Mesothelial cell of epicardium (in vitro differentiated cells): ENCODE measurements around the gene LSM4. TPM values are rescaled to one million over a fixed set of nuclear protein-coding genes. Genes with fewer than 3 reads are reported as not detected.

Experiments
- DNase-seq, 2 experiments: peaks; one replicate each; pipeline ENCODE4 v3.0.0; 2021; ENCODE audit warnings: low spot score in 2 of 2; ENCODE audit not compliant: unreplicated experiment in 2 of 2
- H3K27ac Mint-ChIP-seq: 2 replicates; pipeline ENCODE4 v1.8.0; 2021; ENCODE audit warnings: mixed read lengths
- H3K27me3 Mint-ChIP-seq: 2 replicates; pipeline ENCODE4 v1.8.0; 2021; ENCODE audit warnings: low read depth, mixed read lengths
- H3K36me3 Mint-ChIP-seq: 2 replicates; pipeline ENCODE4 v1.8.0; 2021; ENCODE audit warnings: mixed read lengths
- H3K4me1 Mint-ChIP-seq: 2 replicates; pipeline ENCODE4 v1.8.0; 2021; ENCODE audit warnings: mixed read lengths
- H3K4me3 Mint-ChIP-seq: 2 replicates; pipeline ENCODE4 v1.8.0; 2021; ENCODE audit warnings: mild to moderate bottlenecking, moderate library complexity, mixed read lengths
- H3K9me3 Mint-ChIP-seq: 2 replicates; pipeline ENCODE4 v1.8.0; 2021; ENCODE audit warnings: mixed read lengths
- total RNA-seq: library from RNA; stranded (reverse); gene quantifications from 3 replicates; pipeline ENCODE4 v1.2.1, GENCODE V29; 2021
- TF ChIP-seq, protein P1 (sequence below): fragments of 200-600 bp; sonication (generic); IDR thresholded peaks from one replicate; pipeline ENCODE4 v1.5.0; 2021; ENCODE audit warnings: antibody characterized with exemption; ENCODE audit not compliant: unreplicated experiment

The LSM4 gene
- total RNA-seq, 1 donor from 2014 or later, result 112 TPM

DNA sequence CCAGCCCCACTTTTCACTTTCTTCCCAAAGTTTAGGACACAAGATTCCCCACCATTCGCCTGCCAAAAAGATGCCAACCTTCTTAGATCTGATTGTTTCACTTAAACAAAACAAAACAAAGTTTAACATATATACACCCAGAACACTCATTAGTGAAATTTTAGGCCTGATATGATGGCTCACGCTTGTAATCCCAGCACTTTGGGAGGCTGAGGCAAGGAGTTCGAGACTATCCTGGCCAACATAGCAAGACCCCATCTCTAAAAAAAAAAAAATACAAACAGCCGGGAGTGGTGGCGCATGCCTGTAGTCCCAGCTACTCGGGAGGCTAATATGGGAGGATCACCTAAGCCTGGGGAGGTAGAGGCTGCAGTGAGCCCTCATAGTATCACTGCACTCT lies 22.4 kb upstream of the LSM4 start:
- Mint-ChIP-seq H3K9me3 (no peaks in the 10 kb centered on the region), H3K4me3 (no peak overlapping the region), H3K36me3 (peaks cover 10% of the 10 kb centered on the region), H3K27me3 (no peaks in the 10 kb centered on the region), H3K27ac (no peak overlapping the region), H3K4me1 (peaks cover 11% of the 10 kb centered on the region)
- TF ChIP-seq, protein P1, sequence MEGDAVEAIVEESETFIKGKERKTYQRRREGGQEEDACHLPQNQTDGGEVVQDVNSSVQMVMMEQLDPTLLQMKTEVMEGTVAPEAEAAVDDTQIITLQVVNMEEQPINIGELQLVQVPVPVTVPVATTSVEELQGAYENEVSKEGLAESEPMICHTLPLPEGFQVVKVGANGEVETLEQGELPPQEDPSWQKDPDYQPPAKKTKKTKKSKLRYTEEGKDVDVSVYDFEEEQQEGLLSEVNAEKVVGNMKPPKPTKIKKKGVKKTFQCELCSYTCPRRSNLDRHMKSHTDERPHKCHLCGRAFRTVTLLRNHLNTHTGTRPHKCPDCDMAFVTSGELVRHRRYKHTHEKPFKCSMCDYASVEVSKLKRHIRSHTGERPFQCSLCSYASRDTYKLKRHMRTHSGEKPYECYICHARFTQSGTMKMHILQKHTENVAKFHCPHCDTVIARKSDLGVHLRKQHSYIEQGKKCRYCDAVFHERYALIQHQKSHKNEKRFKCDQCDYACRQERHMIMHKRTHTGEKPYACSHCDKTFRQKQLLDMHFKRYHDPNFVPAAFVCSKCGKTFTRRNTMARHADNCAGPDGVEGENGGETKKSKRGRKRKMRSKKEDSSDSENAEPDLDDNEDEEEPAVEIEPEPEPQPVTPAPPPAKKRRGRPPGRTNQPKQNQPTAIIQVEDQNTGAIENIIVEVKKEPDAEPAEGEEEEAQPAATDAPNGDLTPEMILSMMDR, result no peak
- no peak for DNase-seq

DNA sequence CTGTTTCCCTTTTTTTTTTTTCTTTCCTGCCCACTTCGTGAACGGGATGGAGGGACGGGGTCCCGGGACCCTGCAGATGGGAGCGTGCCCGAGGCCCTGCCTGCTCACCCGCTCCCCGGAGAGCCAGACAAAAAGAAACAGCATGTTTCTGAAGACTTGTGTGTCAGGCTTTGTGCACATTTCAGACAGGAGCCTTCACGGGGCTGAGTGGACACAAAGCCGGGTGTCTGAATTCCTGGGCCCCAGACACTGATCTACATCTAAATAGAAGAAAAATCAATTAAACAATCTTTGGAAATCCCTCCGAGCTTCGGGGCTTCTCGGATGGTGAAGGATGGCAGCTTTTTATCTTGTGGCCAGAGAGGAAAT lies 21.7 kb upstream of the LSM4 start:
- Mint-ChIP-seq H3K9me3 (no peaks in the 10 kb centered on the region), H3K4me3 (no peak overlapping the region), H3K27ac (peak overlapping the region; percentile 4), H3K27me3 (no peaks in the 10 kb centered on the region), H3K36me3 (peaks cover 10% of the 10 kb centered on the region), H3K4me1 (peaks cover 13% of the 10 kb centered on the region)
- TF ChIP-seq, protein P1, result no peak
- DNase-seq, result no peak

DNA sequence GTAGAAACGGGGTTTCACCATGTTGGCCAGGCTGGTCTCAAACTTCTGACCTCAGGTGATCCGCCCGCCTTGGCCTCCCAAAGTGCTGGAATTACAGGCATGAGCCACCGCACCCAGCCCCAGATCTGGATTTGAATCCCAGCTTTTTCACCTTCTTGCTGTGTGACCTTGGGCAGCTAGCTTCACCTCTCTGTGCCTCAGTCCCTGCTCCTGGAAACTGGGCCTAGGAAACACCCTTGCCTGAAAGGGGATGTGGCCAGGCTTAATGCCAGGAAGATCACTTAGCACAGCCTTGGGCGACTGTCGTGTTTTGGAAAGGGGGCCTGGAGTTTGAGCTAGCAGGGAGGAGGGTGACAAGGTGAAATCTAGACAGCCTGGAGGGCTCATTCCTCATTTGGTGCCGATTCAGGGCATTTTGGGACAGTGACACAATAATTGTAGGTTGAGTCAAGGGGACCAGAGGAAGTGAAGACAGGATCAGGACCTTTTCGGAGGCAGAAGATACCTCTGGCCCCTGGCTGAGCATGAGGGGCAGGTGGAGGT lies 19.3 kb upstream of the LSM4 start:
- Mint-ChIP-seq H3K27ac (no peak overlapping the region), H3K4me3 (peak overlapping the region; percentile 72), H3K9me3 (no peaks in the 10 kb centered on the region)

DNA sequence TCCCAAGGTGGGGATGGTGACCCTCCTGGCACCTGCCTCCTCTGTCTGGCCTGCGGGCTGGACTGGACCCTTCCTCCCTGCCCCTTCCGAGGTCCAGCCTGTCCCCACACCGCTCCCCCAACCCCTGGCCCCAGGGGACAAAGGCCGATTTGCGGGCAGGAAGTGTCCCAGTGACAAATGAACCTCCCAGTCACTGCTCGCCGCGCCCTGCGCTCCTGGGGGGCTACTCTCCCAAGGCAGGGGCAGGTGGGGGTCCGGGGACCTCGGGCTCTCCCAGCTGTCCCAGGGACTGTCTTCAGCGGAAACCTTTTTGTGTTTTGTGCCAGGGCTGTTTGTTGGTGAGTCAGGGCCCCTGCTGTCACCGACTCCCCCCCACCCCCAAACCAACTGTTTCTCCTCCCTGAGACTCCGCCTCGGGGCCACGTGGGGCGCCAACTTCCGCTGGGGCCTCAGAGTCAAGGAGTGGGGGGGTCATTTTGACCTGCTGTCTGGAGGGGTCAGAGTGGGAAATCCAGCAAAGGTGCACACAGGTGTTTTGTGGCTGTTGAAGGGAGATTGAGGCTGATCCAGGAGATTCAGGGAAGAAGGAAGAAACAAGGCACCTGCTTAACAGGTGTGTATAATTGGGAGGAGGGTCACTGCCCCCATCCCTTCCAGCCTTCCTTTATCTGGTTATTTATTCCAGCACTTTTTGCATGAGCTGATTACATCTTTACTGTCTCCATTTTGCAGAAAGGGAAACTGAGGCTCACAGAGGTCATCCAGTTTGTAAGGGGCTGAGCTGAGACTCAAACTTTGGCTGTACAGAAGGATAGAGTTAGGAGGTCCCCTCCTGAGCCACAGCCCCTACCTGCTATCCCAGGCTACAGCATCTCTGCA lies 18.4 kb upstream of the LSM4 start:
- no peak for DNase-seq
- no peaks in the 10 kb centered on the region for H3K9me3 Mint-ChIP-seq
- peaks cover 14% of the 10 kb centered on the region for H3K4me1 Mint-ChIP-seq
- TF ChIP-seq, protein P1, result no peak
- peak overlapping the region; percentile 72 for H3K4me3 Mint-ChIP-seq
- H3K27me3 Mint-ChIP-seq, result no peaks in the 10 kb centered on the region
- H3K27ac Mint-ChIP-seq, result peak overlapping the region; percentile 47
- peaks cover 4% of the 10 kb centered on the region for H3K36me3 Mint-ChIP-seq

More for the DNA sequence above, 19.3 kb upstream of the LSM4 start:
- TF ChIP-seq, protein P1, result no peak
- DNase-seq, result no peak
- H3K4me1 Mint-ChIP-seq, result peaks cover 14% of the 10 kb centered on the region
- H3K36me3 Mint-ChIP-seq, result peaks cover 8% of the 10 kb centered on the region
- H3K27me3 Mint-ChIP-seq, result no peaks in the 10 kb centered on the region

DNA sequence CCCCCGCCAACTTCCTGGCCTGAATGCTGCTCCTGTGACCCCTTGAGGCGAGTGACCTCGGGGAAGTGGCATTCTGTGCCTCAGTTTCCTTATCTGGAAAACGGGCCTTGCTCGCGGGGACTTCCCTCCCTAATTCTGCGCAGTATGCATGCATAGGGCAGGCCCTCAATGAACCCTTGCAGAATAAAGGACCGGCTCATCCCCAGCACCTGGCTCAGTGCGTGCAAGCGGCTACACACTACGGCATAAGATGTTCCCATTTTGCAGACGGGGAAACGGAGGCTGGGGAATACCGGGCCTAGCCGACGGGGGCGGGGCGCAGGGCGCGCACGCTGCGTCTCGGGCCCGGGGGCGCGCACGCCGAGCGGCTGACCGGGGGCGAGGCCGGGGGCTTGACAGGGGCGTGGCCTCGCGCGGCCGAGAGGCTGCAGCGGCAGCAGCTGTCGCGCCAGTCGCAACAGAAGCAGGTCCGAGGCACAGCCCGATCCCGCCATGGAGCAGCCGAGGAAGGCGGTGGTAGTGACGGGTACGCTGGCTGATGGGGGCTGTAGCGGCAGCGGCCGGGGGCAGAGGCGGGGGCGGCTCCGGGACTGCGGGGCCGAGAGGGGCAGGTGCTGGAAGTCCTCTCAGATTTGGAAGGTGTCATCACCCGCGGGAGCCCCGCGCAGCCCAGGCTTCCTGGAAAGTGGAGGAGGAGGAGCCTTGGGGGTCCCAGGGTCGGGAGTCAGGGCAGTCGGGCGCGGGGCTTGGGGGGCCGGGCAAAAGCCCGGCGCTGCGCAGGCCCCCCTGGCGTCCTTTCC lies 17.5 kb upstream of the LSM4 start, which contains the start of gene PGPEP1:
TSS of gene PGPEP1 (plus strand) at position 409 of the 800 bp plus-strand sequence. CDS start at position 493, 84 bp downstream.
- Mint-ChIP-seq H3K27me3 (no peaks in the 10 kb centered on the region), H3K36me3 (no peaks in the 10 kb centered on the region), H3K4me3 (peak within 1 kb of the TSS; percentile 72), H3K27ac (peak within 1 kb of the TSS; percentile 47), H3K4me1 (peaks cover 14% of the 10 kb centered on the region), H3K9me3 (no peaks in the 10 kb centered on the region)
- TF ChIP-seq, protein P1, result no peak
- DNase-seq, result peak; percentile 43 to 66
